Right forelimb (tissue), 1 donor: ENCODE data around the gene CORO7.

Experiments
- DNase-seq: peaks from one replicate; pipeline ENCODE4 v3.0.0-alpha.2; 2018

The CORO7 gene

GRCh38 chr16:4381935-4382794 is 34.2 kb downstream of the CORO7 start:
- DNase-seq = no peak

- no peak for DNase-seq
Measured at GRCh38 chr16:4381072-4381934, 35.1 kb downstream of the CORO7 start.

GRCh38 chr16:4380119-4381063 is 36.0 kb downstream of the CORO7 start:
- peak; percentile 79 for DNase-seq

- no peak for DNase-seq
Measured at GRCh38 chr16:4378999-4379690, 37.3 kb downstream of the CORO7 start.

GRCh38 chr16:4378161-4378666 is 38.2 kb downstream of the CORO7 start:
- DNase-seq = no peak

GRCh38 chr16:4377573-4378154 is 38.7 kb downstream of the CORO7 start:
- no peak for DNase-seq

GRCh38 chr16:4376893-4377572 is 39.4 kb downstream of the CORO7 start:
- no peak for DNase-seq

GRCh38 chr16:4376126-4376892 is 40.1 kb downstream of the CORO7 start:
- DNase-seq = peak; percentile 91

GRCh38 chr16:4375717-4376116 is 40.7 kb downstream of the CORO7 start:
- no peak for DNase-seq

GRCh38 chr16:4373909-4374742 is 42.3 kb downstream of the CORO7 start:
- DNase-seq = peak; percentile 90

GRCh38 chr16:4373356-4373908 is 43.0 kb downstream of the CORO7 start:
- DNase-seq = peak; percentile 55

GRCh38 chr16:4372578-4373355 is 43.6 kb downstream of the CORO7 start:
- DNase-seq = peak; percentile 55

- peak; percentile 58 for DNase-seq
Measured at GRCh38 chr16:4372001-4372577, 44.3 kb downstream of the CORO7 start.

GRCh38 chr16:4371357-4372000 is 44.9 kb downstream of the CORO7 start, which contains the start of gene VASN:
Gene VASN, plus strand, starts transcription at chr16:4371848. Its CDS starts 9,030 bp downstream, at chr16:4380878.
- peak; percentile 91 for DNase-seq

GRCh38 chr16:4370570-4371356 is 45.6 kb downstream of the CORO7 start:
- DNase-seq = peak; percentile 63

GRCh38 chr16:4370151-4370550 is 46.2 kb downstream of the CORO7 start:
- no peak for DNase-seq
